GM12864 (cell line): ENCODE measurements around the gene METTL26.
A peak's percentile ranks its signal among the peaks of the same experiment; 100 is the strongest.

Experiments
- DNase-seq: peaks from one replicate; pipeline ENCODE4 v3.0.0-alpha.2; 2011; ENCODE audit warnings: low read depth
- H3K4me3 ChIP-seq: 2 replicates; pipeline ENCODE4 v1.5.1; 2011; ENCODE audit warnings: mild to moderate bottlenecking, low read depth, low read length, control low read depth
- TF ChIP-seq, protein P1 (sequence below): IDR thresholded peaks from 2 replicates; pipeline ENCODE4 v1.5.1; 2011; ENCODE audit warnings: low read depth, mild to moderate bottlenecking, moderate library complexity, low read length, control low read depth, inconsistent platforms; ENCODE audit errors: missing control alignments

The METTL26 gene

DNA sequence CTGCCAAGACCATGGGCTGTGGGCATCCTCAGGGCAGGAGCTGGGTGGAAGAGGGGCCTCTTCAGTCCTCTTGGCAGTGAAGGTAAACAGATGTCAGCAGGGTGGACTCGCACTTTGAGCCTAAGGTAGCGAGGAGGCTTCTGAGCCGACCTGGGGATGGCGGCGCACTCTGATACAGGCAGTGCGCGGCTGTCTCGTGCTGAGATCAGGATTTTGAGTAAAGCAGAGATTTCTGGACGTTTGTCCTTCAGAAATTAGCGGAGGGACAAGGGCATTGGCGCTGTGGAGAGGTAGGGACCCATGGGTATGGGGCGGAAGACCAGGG, 39.4 kb downstream of the METTL26 start:
- TF ChIP-seq, protein P1, sequence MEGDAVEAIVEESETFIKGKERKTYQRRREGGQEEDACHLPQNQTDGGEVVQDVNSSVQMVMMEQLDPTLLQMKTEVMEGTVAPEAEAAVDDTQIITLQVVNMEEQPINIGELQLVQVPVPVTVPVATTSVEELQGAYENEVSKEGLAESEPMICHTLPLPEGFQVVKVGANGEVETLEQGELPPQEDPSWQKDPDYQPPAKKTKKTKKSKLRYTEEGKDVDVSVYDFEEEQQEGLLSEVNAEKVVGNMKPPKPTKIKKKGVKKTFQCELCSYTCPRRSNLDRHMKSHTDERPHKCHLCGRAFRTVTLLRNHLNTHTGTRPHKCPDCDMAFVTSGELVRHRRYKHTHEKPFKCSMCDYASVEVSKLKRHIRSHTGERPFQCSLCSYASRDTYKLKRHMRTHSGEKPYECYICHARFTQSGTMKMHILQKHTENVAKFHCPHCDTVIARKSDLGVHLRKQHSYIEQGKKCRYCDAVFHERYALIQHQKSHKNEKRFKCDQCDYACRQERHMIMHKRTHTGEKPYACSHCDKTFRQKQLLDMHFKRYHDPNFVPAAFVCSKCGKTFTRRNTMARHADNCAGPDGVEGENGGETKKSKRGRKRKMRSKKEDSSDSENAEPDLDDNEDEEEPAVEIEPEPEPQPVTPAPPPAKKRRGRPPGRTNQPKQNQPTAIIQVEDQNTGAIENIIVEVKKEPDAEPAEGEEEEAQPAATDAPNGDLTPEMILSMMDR, result no peak
- H3K4me3 ChIP-seq, result no peak overlapping the region
- DNase-seq, result no peak

DNA sequence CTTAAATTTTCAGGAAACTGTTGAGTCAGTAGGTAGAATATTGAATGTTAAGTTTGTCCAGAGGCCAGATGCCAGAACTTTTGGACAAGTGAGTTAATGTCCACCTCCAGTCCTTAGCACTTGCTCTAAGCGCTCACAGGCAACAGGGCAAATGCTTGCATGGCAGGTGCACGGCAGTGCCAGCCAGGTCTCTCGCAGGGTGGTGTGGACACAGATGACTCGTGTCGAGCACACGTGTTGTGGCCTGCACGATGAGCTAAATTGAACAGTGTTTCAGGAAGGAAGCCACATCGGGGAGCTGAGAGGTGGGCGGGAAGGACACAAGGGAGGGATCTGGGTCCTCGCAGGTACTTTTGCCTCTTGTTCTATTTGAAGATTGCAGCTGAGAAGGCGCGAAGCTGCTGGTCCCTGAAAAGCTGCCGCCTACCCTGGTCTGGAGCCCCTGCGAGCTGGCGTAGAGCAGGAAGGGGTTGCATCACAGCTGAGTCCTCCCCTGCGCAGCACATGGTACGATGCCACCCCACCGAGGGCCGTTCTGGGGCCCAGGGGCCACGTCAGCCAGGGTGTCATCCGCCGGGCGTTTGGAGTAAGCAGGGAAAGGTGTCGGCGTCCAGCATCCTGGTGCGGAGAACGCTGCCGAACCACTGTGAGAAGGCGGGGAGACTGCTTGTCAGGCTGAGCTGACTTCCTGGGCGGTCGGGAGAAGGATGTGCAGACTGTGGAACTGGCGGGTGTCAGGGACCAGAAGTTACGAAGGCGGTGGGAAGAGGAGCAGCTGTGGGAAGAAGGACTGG, 40.0 kb downstream of the METTL26 start:
- TF ChIP-seq, protein P1, result no peak
- no peak for DNase-seq
- H3K4me3 ChIP-seq, result no peak overlapping the region

DNA sequence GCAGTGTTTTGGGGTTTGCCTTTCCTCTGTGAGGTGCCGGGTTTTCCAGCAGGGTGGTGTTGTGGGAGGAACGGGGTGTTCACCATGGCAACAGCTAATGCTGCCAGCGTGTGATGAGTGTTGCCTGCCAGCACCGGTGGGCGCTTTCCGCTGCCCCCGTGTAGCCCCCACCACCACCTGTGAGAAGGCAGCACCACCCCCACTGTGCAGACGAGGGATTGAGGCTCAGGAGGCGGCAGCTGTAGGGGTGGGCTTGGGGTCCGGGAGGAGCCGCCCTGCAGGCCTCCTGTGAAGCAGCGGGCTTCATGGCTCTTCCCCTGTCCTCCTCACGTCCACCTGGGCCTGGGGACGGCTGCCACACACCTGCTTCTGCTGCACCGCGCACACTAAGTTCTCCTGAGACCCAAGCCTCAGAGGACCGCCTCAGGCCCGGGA, 41.0 kb downstream of the METTL26 start:
- no peak overlapping the region for H3K4me3 ChIP-seq
- TF ChIP-seq, protein P1, result no peak
- DNase-seq, result no peak

DNA sequence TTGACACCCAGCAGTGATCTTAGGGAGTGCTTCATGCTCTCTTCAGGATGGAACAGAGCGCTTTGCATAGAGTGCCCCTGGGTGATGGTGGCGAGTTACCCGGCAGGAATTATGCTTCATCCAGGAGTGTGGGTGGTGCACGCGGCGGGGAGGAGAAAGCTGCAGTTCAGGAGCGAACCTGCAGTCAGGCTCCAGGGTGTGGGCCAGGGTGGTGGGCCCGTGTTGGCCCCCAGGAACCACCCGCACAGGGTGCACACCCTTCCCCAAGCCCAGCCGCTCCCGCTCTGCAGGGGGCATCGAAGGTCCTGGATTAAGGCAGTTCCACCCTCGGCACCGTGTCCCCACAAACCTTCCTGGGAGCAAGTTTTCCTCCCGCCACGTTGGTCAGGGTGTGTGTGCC, 42.3 kb downstream of the METTL26 start:
- H3K4me3 ChIP-seq, result no peak overlapping the region
- TF ChIP-seq, protein P1, result no peak

DNA sequence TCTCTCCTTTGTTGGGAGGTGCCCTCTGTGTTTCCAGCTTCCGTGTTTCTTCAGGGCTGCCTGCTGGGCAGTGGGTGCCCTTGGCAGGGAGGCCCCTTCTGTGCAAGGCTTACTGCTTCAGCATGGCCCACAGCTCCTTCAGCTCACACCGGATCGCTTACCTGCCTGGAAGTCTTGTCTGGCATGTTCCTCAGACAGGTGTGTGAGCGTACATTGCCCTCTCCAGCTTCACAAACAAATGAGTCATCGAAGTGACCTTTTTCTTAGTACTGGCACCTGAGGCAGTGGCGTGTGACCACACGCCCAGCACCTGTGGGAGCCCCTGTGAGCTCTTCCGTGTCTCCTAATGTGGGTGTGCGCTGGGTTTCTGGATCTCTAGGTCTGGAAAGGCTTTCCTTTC, 42.7 kb downstream of the METTL26 start:
- H3K4me3 ChIP-seq, result no peak overlapping the region
- DNase-seq, result no peak
- TF ChIP-seq, protein P1, result no peak

More for the DNA sequence above, 42.3 kb downstream of the METTL26 start:
- DNase-seq, result no peak

DNA sequence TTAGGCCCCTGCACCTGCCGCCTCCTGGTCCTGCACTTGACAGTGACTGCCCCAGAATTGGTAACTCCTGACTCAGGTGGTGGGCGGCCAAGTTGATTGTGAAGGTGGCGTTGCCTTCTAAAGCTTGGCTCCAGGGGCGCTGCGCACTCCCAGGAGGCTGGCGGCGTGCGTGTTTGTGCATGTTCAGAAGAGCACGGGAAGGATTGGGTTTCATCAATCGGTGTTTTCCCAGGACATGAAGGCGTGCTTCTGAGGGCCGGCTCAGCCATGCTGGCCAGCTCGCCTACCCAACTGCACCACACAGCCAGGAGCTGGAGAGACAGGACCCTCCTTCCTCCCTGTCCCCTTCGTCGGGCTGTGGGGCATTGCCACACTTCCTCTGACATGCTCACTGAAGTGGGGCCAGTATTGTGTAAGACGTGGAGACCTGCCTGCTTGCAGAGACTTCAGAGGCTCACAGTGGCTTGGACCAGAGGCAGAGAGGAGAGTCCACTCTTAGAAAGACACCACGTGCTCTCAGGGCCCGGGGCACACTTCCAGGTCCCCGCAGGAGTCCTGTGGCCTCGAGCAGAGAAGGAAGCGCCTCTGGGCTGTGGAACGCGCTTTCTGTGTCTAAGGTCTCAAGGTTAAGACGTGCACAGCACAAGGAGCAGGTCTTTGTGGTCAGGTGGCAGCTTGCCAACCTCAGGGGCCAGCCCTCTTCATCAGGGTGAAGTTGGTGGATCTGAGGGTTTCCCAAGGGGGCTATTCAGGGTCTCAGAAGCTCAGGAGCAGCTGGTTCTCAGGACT, 43.4 kb downstream of the METTL26 start:
- no peak for DNase-seq
- H3K4me3 ChIP-seq, result no peak overlapping the region
- TF ChIP-seq, protein P1, result peak; percentile 58
